CD1c-positive myeloid dendritic cell (primary cell): ENCODE results near the gene TRPV5.
A peak's percentile ranks its signal among the peaks of the same experiment; 100 is the strongest.

Experiments used
- DNase-seq: peaks from one replicate; pipeline ENCODE4 v3.0.0-alpha.2; 2016; ENCODE audit errors: extremely low spot score

The TRPV5 gene

GRCh38 chr7:142885311-142886230 is 48.0 kb downstream of the TRPV5 start, which contains the start of gene TRPV6:
Gene TRPV6 (minus strand): TSS chr7:142885745.
- no peak for DNase-seq

- no peak for DNase-seq
Observed at GRCh38 chr7:142884286-142884640, 49.3 kb downstream of the TRPV5 start.

GRCh38 chr7:142883571-142884285 is 49.8 kb downstream of the TRPV5 start:
- no peak for DNase-seq

GRCh38 chr7:142883145-142883544 is 50.4 kb downstream of the TRPV5 start:
- no peak for DNase-seq

GRCh38 chr7:142882338-142882678 is 51.2 kb downstream of the TRPV5 start:
- no peak for DNase-seq

GRCh38 chr7:142881586-142882337 is 51.8 kb downstream of the TRPV5 start:
- no peak for DNase-seq

GRCh38 chr7:142880876-142881505 is 52.6 kb downstream of the TRPV5 start:
- peak; percentile 63 for DNase-seq

- no peak for DNase-seq
Observed at GRCh38 chr7:142879060-142879459, 54.5 kb downstream of the TRPV5 start.

- no peak for DNase-seq
Observed at GRCh38 chr7:142878315-142878714, 55.2 kb downstream of the TRPV5 start.

GRCh38 chr7:142876991-142877910 is 56.3 kb downstream of the TRPV5 start:
- DNase-seq: no peak

GRCh38 chr7:142876236-142876960 is 57.1 kb downstream of the TRPV5 start:
- no peak for DNase-seq

- no peak for DNase-seq
Observed at GRCh38 chr7:142875456-142875855, 58.1 kb downstream of the TRPV5 start.

- no peak for DNase-seq
Observed at GRCh38 chr7:142874837-142875236, 58.7 kb downstream of the TRPV5 start.

GRCh38 chr7:142874409-142874808 is 59.1 kb downstream of the TRPV5 start:
- no peak for DNase-seq

GRCh38 chr7:142873871-142874270 is 59.7 kb downstream of the TRPV5 start:
- no peak for DNase-seq

- DNase-seq: peak; percentile 23
Observed at GRCh38 chr7:142873281-142873784, 60.2 kb downstream of the TRPV5 start.

- no peak for DNase-seq
Observed at GRCh38 chr7:142872106-142872675, 61.4 kb downstream of the TRPV5 start.

GRCh38 chr7:142871260-142872105 is 62.1 kb downstream of the TRPV5 start:
- no peak for DNase-seq
